Mesothelial cell of epicardium (in vitro differentiated cells): ENCODE results near the gene COPS9. TPM values are rescaled to one million over a fixed set of nuclear protein-coding genes. Genes with fewer than 3 reads are reported as not detected.

Source experiments
- DNase-seq, 2 experiments: peaks; one replicate each; pipeline ENCODE4 v3.0.0; 2021; ENCODE audit warnings: low spot score in 2 of 2; ENCODE audit not compliant: unreplicated experiment in 2 of 2
- H3K27ac Mint-ChIP-seq: 2 replicates; pipeline ENCODE4 v1.8.0; 2021; ENCODE audit warnings: mixed read lengths
- H3K27me3 Mint-ChIP-seq: 2 replicates; pipeline ENCODE4 v1.8.0; 2021; ENCODE audit warnings: low read depth, mixed read lengths
- H3K36me3 Mint-ChIP-seq: 2 replicates; pipeline ENCODE4 v1.8.0; 2021; ENCODE audit warnings: mixed read lengths
- H3K4me1 Mint-ChIP-seq: 2 replicates; pipeline ENCODE4 v1.8.0; 2021; ENCODE audit warnings: mixed read lengths
- H3K4me3 Mint-ChIP-seq: 2 replicates; pipeline ENCODE4 v1.8.0; 2021; ENCODE audit warnings: mild to moderate bottlenecking, moderate library complexity, mixed read lengths
- H3K9me3 Mint-ChIP-seq: 2 replicates; pipeline ENCODE4 v1.8.0; 2021; ENCODE audit warnings: mixed read lengths
- CTCF ChIP-seq: fragments of 200-600 bp; sonication (generic); IDR thresholded peaks from one replicate; pipeline ENCODE4 v1.5.0; 2021; ENCODE audit warnings: antibody characterized with exemption; ENCODE audit not compliant: unreplicated experiment
- total RNA-seq: library from RNA; stranded (reverse); gene quantifications from 3 replicates; pipeline ENCODE4 v1.2.1, GENCODE V29; 2021

The COPS9 gene
- total RNA-seq, 1 donor from 2014 or later = 93.6 TPM

- Mint-ChIP-seq H3K27me3 (peaks cover 55% of the 10 kb centered on the region), H3K27ac (no peak overlapping the region), H3K9me3 (peaks cover 6% of the 10 kb centered on the region), H3K36me3 (no peaks in the 10 kb centered on the region), H3K4me1 (no peaks in the 10 kb centered on the region), H3K4me3 (no peak overlapping the region)
- no peak for TF ChIP-seq CTCF
- DNase-seq = no peak
Measured at GRCh38 chr2:240114233-240114632, 21.9 kb downstream of the COPS9 start.

- H3K4me3 Mint-ChIP-seq = no peak overlapping the region
- no peak for DNase-seq
- H3K9me3 Mint-ChIP-seq = peaks cover 5% of the 10 kb centered on the region
Measured at GRCh38 chr2:240112914-240113690, 23.0 kb downstream of the COPS9 start.

GRCh38 chr2:240111253-240111652 lies 24.9 kb downstream of the COPS9 start:
- no peak for TF ChIP-seq CTCF
- Mint-ChIP-seq H3K36me3 (no peaks in the 10 kb centered on the region), H3K27me3 (peaks cover 66% of the 10 kb centered on the region), H3K9me3 (no peaks in the 10 kb centered on the region), H3K4me1 (no peaks in the 10 kb centered on the region), H3K27ac (no peak overlapping the region), H3K4me3 (no peak overlapping the region)
- no peak for DNase-seq

More at GRCh38 chr2:240112914-240113690, 23.0 kb downstream of the COPS9 start:
- Mint-ChIP-seq H3K27ac (no peak overlapping the region), H3K27me3 (peaks cover 59% of the 10 kb centered on the region), H3K36me3 (no peaks in the 10 kb centered on the region), H3K4me1 (no peaks in the 10 kb centered on the region)
- no peak for TF ChIP-seq CTCF

- no peak for TF ChIP-seq CTCF
- Mint-ChIP-seq H3K27ac (no peak overlapping the region), H3K4me3 (no peak overlapping the region), H3K4me1 (no peaks in the 10 kb centered on the region), H3K36me3 (no peaks in the 10 kb centered on the region), H3K27me3 (peaks cover 63% of the 10 kb centered on the region), H3K9me3 (no peaks in the 10 kb centered on the region)
- DNase-seq = no peak
Measured at GRCh38 chr2:240109386-240109785, 26.7 kb downstream of the COPS9 start.

GRCh38 chr2:240107477-240107796 lies 28.7 kb downstream of the COPS9 start:
- H3K27me3 Mint-ChIP-seq = peaks cover 62% of the 10 kb centered on the region
- TF ChIP-seq CTCF = no peak
- H3K4me3 Mint-ChIP-seq = no peak overlapping the region
- no peak overlapping the region for H3K27ac Mint-ChIP-seq
- DNase-seq = no peak
- H3K36me3 Mint-ChIP-seq = no peaks in the 10 kb centered on the region
- no peaks in the 10 kb centered on the region for H3K4me1 Mint-ChIP-seq
- H3K9me3 Mint-ChIP-seq = no peaks in the 10 kb centered on the region
